Neural cell (in vitro differentiated cells): ENCODE measurements around the gene RNF26.

Source experiments
- EP300 ChIP-seq: fragments of 450-650 bp; conservative IDR thresholded peaks from 2 replicates; pipeline ENCODE4 v1.6.1; 2014; ENCODE audit warnings: antibody characterized with exemption, mild to moderate bottlenecking, moderate library complexity; ENCODE audit not compliant: poor library complexity, severe bottlenecking
- POLR2AphosphoS5 ChIP-seq: IDR thresholded peaks from 2 replicates; pipeline ENCODE4 v1.6.1; 2012
- RAD21 ChIP-seq: fragments of 450-650 bp; conservative IDR thresholded peaks from 2 replicates; pipeline ENCODE4 v1.6.1; 2014; ENCODE audit warnings: antibody characterized with exemption, mild to moderate bottlenecking, moderate library complexity
- SMC3 ChIP-seq: fragments of 450-650 bp; conservative IDR thresholded peaks from 2 replicates; pipeline ENCODE4 v1.6.1; 2014; ENCODE audit warnings: antibody characterized with exemption, mild to moderate bottlenecking, moderate library complexity; ENCODE audit not compliant: poor library complexity
- TF ChIP-seq, protein P1 (sequence below): fragments of 450-650 bp; IDR thresholded peaks from 2 replicates; pipeline ENCODE4 v1.5.1; 2014; ENCODE audit warnings: antibody characterized with exemption, mild to moderate bottlenecking, moderate library complexity; ENCODE audit not compliant: poor library complexity, severe bottlenecking

DNA sequence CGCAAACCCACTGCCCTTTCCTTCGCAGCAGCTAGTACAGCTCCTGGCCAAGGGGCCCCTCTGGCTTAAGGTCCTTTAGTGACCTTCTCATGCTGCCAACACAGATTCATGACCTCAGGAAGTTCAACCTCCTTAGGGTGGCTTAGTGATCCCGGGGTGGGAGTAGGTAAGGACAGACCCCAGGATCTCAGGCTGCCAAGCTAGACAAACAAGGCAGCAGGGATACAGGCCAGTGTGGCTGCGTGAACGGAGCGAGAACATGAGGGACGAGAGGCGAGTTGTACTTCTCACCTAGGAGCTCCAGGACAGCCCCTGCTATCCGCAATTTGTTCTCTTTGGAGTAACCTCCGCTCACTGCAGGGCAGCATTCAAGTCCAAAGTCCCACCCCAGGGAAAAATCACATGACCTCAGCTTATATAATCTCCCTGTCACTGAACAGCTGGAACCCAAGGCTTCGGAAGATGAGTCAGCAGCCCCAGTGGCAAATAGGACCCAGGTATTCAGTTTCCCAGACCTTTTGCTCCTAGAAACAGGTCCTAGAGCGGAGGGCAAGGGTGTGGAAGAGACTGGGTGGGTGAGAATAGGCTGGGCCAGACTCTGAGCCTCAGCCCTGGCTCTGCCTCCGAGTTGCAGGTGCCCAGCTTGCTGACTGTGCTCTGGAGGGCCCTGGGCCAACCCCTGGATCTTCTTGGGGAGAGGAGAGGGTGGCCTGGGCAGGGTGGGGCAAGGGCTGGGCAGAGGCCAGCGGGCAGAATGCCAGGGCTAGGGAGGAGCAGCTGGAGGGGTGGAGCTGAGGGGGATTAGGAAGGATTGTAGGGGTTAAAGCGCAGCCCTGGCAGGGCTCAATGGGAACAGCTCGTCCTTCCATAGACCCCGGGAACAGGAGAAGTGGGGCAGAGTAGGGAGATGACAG is 34.1 kb downstream of the RNF26 start:
- TF ChIP-seq EP300 (no peak), SMC3 (no peak), POLR2AphosphoS5 (no peak), RAD21 (no peak)
- TF ChIP-seq, protein P1, sequence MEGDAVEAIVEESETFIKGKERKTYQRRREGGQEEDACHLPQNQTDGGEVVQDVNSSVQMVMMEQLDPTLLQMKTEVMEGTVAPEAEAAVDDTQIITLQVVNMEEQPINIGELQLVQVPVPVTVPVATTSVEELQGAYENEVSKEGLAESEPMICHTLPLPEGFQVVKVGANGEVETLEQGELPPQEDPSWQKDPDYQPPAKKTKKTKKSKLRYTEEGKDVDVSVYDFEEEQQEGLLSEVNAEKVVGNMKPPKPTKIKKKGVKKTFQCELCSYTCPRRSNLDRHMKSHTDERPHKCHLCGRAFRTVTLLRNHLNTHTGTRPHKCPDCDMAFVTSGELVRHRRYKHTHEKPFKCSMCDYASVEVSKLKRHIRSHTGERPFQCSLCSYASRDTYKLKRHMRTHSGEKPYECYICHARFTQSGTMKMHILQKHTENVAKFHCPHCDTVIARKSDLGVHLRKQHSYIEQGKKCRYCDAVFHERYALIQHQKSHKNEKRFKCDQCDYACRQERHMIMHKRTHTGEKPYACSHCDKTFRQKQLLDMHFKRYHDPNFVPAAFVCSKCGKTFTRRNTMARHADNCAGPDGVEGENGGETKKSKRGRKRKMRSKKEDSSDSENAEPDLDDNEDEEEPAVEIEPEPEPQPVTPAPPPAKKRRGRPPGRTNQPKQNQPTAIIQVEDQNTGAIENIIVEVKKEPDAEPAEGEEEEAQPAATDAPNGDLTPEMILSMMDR = no peak
